SK-N-SH treated with all-trans-retinoic acid at 6 μM for 48 hours (cell line): ENCODE measurements around the gene MXD1.

Source experiments
- ATAC-seq: fragments of 200-7000 bp; cut with Tn5 transposase; 3 replicates; pipeline ENCODE4 v1.9.1; 2020; ENCODE audit warnings: mild to moderate bottlenecking, moderate library complexity
- CSDC2 ChIP-seq: fragments of 250-450 bp; sonication (Bioruptor Pico); IDR thresholded peaks from 2 replicates; pipeline ENCODE4 v1.5.0; 2020; ENCODE audit warnings: mild to moderate bottlenecking, moderate library complexity
- CSRNP3 ChIP-seq: fragments of 250-450 bp; sonication (Bioruptor Pico); IDR thresholded peaks from 2 replicates; pipeline ENCODE4 v1.5.1; 2021; ENCODE audit warnings: mild to moderate bottlenecking, moderate library complexity
- ESRRG ChIP-seq: fragments of 250-450 bp; sonication (Bioruptor Pico); IDR thresholded peaks from 2 replicates; pipeline ENCODE4 v1.6.1; 2021; ENCODE audit warnings: mild to moderate bottlenecking
- GLIS3 ChIP-seq: fragments of 250-450 bp; sonication (Bioruptor Pico); IDR thresholded peaks from 2 replicates; pipeline ENCODE4 v1.5.0; 2020; ENCODE audit warnings: mild to moderate bottlenecking, moderate library complexity
- ISL1 ChIP-seq: fragments of 250-450 bp; sonication (Bioruptor Pico); IDR thresholded peaks from 2 replicates; pipeline ENCODE4 v2.1.2; 2022; ENCODE audit warnings: mild to moderate bottlenecking, moderate library complexity
- PATZ1 ChIP-seq: fragments of 250-450 bp; sonication (Bioruptor Pico); IDR thresholded peaks from 2 replicates; pipeline ENCODE4 v1.8.0; 2020; ENCODE audit warnings: mild to moderate bottlenecking, moderate library complexity, borderline replicate concordance
- RARB ChIP-seq: fragments of 250-450 bp; sonication (Bioruptor Pico); IDR thresholded peaks from 2 replicates; pipeline ENCODE4 v1.8.0; 2021; ENCODE audit warnings: mild to moderate bottlenecking, moderate library complexity
- SNAI2 ChIP-seq: fragments of 250-450 bp; sonication (Bioruptor Pico); IDR thresholded peaks from 2 replicates; pipeline ENCODE4 v1.5.0; 2020; ENCODE audit warnings: mild to moderate bottlenecking, moderate library complexity
- TOX ChIP-seq: fragments of 250-450 bp; sonication (Bioruptor Pico); IDR thresholded peaks from 2 replicates; pipeline ENCODE4 v1.8.0; 2021; ENCODE audit warnings: mild to moderate bottlenecking, moderate library complexity, borderline replicate concordance
- TSHZ2 ChIP-seq: fragments of 250-450 bp; sonication (Bioruptor Pico); IDR thresholded peaks from 2 replicates; pipeline ENCODE4 v1.5.0; 2020; ENCODE audit warnings: mild to moderate bottlenecking, moderate library complexity
- ZC3H10 ChIP-seq: fragments of 250-450 bp; sonication (Bioruptor Pico); IDR thresholded peaks from 2 replicates; pipeline ENCODE4 v1.5.1; 2021; ENCODE audit warnings: mild to moderate bottlenecking, moderate library complexity
- ZFP30 ChIP-seq: fragments of 450-650 bp; formaldehyde crosslinking; IDR thresholded peaks from 2 replicates; pipeline ENCODE4 v1.5.0; 2022; ENCODE audit warnings: mild to moderate bottlenecking, moderate library complexity
- ZNF70 ChIP-seq: fragments of 450-650 bp; formaldehyde crosslinking; IDR thresholded peaks from 2 replicates; pipeline ENCODE4 v1.5.0; 2020; ENCODE audit warnings: mild to moderate bottlenecking, moderate library complexity
- ZNF8 ChIP-seq: fragments of 450-650 bp; formaldehyde crosslinking; IDR thresholded peaks from 2 replicates; pipeline ENCODE4 v1.5.0; 2020; ENCODE audit warnings: mild to moderate bottlenecking, moderate library complexity
- TF ChIP-seq, protein P1 (sequence below): fragments of 250-450 bp; sonication (Bioruptor Pico); IDR thresholded peaks from 2 replicates; pipeline ENCODE4 v1.5.1; 2020; ENCODE audit warnings: low read depth, mild to moderate bottlenecking, moderate library complexity
- TF ChIP-seq, protein P2 (sequence below): fragments of 250-450 bp; sonication (Bioruptor Pico); IDR thresholded peaks from 2 replicates; pipeline ENCODE4 v1.8.0; 2021; ENCODE audit warnings: low read depth, mild to moderate bottlenecking, moderate library complexity, borderline replicate concordance

The MXD1 gene

DNA sequence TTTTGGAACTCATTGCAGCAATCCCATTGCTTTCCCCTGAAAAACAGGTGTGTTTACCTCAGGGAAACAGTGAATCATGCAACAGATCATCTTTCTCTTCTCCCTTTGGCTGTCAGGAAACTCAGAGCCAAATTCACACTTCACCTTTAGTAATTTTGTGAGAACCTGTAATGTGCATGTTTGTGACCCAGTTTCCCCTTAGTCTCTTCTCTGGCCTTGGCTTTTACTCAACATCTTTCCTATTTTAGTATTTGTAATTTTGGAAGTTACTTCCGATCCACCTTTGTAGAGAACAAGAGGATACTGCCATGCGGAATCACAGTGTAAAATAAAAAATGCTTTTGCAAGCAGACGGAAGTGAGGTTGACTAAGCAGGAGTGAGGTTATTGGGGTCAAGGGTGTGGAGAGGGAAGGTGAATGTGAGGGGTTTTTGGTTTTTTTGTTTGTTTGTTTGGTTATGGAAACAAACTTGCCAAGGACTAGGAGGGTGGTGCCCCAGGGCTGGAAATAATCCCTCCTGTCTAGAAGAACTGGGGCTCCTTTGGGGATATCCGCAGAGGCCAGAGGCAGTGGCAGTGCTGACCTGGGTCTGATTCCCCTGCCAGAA, 32.5 kb downstream of the MXD1 start:
- no peak for ATAC-seq
- TF ChIP-seq ESRRG, result no peak
- TF ChIP-seq CSDC2, result no peak
- TF ChIP-seq TSHZ2 (CRISPR knock-in tag), result no peak
- TF ChIP-seq, protein P1, sequence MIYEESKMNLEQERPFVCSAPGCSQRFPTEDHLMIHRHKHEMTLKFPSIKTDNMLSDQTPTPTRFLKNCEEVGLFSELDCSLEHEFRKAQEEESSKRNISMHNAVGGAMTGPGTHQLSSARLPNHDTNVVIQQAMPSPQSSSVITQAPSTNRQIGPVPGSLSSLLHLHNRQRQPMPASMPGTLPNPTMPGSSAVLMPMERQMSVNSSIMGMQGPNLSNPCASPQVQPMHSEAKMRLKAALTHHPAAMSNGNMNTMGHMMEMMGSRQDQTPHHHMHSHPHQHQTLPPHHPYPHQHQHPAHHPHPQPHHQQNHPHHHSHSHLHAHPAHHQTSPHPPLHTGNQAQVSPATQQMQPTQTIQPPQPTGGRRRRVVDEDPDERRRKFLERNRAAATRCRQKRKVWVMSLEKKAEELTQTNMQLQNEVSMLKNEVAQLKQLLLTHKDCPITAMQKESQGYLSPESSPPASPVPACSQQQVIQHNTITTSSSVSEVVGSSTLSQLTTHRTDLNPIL (CRISPR knock-in tag), result no peak
- no peak for TF ChIP-seq TOX
- no peak for TF ChIP-seq PATZ1 (CRISPR knock-in tag)
- TF ChIP-seq RARB (CRISPR knock-in tag), result no peak
- no peak for TF ChIP-seq ISL1
- no peak for TF ChIP-seq CSRNP3 (CRISPR knock-in tag)
- TF ChIP-seq, protein P2, sequence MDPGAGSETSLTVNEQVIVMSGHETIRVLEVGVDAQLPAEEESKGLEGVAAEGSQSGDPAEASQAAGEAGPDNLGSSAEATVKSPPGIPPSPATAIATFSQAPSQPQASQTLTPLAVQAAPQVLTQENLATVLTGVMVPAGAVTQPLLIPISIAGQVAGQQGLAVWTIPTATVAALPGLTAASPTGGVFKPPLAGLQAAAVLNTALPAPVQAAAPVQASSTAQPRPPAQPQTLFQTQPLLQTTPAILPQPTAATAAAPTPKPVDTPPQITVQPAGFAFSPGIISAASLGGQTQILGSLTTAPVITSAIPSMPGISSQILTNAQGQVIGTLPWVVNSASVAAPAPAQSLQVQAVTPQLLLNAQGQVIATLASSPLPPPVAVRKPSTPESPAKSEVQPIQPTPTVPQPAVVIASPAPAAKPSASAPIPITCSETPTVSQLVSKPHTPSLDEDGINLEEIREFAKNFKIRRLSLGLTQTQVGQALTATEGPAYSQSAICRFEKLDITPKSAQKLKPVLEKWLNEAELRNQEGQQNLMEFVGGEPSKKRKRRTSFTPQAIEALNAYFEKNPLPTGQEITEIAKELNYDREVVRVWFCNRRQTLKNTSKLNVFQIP (CRISPR knock-in tag), result no peak
- TF ChIP-seq ZNF8 (CRISPR knock-in tag), result no peak
- no peak for TF ChIP-seq GLIS3 (CRISPR knock-in tag)

- peak; percentile 71 for ATAC-seq
- TF ChIP-seq ZNF8 (CRISPR knock-in tag) (no peak), ESRRG (no peak), ZNF70 (CRISPR knock-in tag) (no peak), CSRNP3 (CRISPR knock-in tag) (no peak), ZFP30 (CRISPR knock-in tag) (no peak), SNAI2 (CRISPR knock-in tag) (no peak), ZC3H10 (no peak)
- TF ChIP-seq, protein P2 (CRISPR knock-in tag), result no peak
- TF ChIP-seq, all 23 proteins: peak for 0
These were observed 33.4 kb downstream of the MXD1 start for GRCh38 chr2:69948032-69948962.
